Measurements from ENCODE around the gene FLNA. TPM values are rescaled to one million over a fixed set of nuclear protein-coding genes. Genes with fewer than 3 reads are reported as not detected.
A peak's percentile ranks its signal among the peaks of the same experiment; 100 is the strongest.

FLNA gene
- total and polyA plus RNA-seq, 9 of the 15 experiments (the other 6 are each of a cell fraction or from before 2014, with no cell fraction given): 6.2 to 735 (median 135) TPM

GRCh38 chrX:154409222-154409871 is 34.9 kb upstream of the FLNA start, which contains the start of gene DNASE1L1 (continued):
- TF ChIP-seq UBTF (IDR thresholded peaks at IDR 0.05; ENCODE audit: borderline replicate concordance in 1 of 2, low read depth in 2 of 2, low read length in 2 of 2) (no peak), FOS (IDR thresholded peaks at IDR 0.05; ENCODE audit: extremely low read depth, insufficient read length) (peak; percentile 24), NBN (IDR thresholded peaks at IDR 0.05; ENCODE audit: low read depth) (no peak), CREM (IDR thresholded peaks at IDR 0.05; ENCODE audit: low read depth) (peak; percentile 47), PTRF (tag; IDR thresholded peaks at IDR 0.05) (no peak), ETS1 (conservative IDR thresholded peaks at IDR 0.05; ENCODE audit: control insufficient read depth, low read depth, low read length) (no peak), FOXM1 (IDR thresholded peaks at IDR 0.05; ENCODE audit: low read depth) (no peak), FOXM1 (CRISPR knock-in tag; IDR thresholded peaks at IDR 0.05; ENCODE audit: low read depth) (no peak), CHD1 (IDR thresholded peaks at IDR 0.05; ENCODE audit: low read length) (peak; percentile 77), CC2D1A (IDR thresholded peaks at IDR 0.05) (no peak)
- TF ChIP-seq, protein P1, sequence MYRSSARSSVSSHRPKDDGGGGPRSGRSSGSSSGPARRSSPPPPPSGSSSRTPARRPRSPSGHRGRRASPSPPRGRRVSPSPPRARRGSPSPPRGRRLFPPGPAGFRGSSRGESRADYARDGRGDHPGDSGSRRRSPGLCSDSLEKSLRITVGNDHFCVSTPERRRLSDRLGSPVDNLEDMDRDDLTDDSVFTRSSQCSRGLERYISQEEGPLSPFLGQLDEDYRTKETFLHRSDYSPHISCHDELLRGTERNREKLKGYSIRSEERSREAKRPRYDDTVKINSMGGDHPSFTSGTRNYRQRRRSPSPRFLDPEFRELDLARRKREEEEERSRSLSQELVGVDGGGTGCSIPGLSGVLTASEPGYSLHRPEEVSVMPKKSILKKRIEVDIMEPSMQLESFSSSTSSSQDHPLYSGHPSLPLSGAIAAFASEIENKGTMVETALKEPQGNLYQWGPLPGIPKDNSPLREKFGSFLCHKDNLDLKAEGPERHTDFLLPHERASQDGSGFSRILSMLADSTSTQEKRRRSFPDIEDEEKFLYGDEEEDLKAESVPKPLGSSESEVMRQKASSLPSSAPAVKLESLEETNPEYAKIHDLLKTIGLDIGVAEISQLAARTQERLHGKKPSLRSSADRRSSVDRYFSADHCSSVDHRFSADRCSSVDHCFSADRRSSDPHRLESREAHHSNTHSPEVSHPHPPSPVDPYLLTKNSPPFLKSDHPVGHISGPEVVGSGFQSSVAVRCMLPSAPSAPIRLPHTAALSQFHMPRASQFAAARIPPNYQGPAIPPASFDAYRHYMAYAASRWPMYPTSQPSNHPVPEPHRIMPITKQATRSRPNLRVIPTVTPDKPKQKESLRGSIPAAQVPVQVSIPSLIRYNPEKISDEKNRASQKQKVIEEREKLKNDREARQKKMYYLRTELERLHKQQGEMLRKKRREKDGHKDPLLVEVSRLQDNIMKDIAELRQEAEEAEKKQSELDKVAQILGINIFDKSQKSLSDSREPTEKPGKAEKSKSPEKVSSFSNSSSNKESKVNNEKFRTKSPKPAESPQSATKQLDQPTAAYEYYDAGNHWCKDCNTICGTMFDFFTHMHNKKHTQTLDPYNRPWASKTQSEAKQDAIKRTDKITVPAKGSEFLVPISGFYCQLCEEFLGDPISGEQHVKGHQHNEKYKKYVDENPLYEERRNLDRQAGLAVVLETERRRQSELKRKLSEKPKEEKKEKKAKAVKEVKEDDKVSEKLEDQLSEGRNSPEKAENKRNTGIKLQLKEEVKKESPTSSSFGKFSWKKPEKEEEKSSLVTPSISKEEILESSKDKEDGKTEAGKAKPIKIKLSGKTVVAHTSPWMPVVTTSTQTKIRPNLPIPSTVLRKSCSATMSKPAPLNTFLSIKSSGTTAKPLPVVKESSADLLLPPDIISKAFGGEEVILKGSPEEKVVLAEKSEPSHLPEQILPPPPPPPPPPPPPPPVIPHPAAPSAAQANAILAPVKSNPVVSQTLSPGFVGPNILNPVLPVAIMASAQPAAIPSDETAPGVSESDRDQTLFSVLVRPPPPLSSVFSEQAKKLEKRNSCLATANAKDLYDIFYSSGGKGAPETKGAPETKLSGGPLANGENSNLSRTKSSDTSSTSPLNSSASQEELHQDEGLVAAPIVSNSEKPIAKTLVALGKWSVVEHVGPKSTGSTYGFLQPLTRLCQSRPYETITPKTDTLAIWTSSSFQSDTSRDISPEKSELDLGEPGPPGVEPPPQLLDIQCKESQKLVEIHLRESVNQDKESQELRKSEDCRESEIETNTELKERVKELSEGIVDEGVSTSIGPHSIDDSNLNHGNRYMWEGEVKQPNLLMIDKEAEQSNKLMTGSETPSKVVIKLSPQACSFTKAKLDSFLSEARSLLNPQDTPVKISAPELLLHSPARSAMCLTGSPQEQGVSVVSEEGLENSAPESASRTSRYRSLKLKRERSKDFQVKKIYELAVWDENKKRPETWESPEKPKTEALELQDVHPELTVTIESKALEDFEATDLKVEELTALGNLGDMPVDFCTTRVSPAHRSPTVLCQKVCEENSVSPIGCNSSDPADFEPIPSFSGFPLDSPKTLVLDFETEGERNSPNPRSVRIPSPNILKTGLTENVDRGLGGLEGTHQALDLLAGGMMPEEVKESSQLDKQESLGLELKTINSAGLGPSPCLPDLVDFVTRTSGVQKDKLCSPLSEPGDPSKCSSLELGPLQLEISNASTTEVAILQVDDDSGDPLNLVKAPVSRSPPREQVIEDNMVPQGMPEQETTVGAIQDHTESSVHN (IDR thresholded peaks at IDR 0.05; ENCODE audit: borderline replicate concordance in 1 of 2, low read depth in 1 of 2): no peak
- TF ChIP-seq, protein P2, sequence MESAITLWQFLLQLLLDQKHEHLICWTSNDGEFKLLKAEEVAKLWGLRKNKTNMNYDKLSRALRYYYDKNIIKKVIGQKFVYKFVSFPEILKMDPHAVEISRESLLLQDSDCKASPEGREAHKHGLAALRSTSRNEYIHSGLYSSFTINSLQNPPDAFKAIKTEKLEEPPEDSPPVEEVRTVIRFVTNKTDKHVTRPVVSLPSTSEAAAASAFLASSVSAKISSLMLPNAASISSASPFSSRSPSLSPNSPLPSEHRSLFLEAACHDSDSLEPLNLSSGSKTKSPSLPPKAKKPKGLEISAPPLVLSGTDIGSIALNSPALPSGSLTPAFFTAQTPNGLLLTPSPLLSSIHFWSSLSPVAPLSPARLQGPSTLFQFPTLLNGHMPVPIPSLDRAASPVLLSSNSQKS (CRISPR knock-in tag; IDR thresholded peaks at IDR 0.05): no peak
- TF ChIP-seq, protein P3, sequence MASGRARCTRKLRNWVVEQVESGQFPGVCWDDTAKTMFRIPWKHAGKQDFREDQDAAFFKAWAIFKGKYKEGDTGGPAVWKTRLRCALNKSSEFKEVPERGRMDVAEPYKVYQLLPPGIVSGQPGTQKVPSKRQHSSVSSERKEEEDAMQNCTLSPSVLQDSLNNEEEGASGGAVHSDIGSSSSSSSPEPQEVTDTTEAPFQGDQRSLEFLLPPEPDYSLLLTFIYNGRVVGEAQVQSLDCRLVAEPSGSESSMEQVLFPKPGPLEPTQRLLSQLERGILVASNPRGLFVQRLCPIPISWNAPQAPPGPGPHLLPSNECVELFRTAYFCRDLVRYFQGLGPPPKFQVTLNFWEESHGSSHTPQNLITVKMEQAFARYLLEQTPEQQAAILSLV (tag; IDR thresholded peaks at IDR 0.05): no peak
